SW480 (cell line): Measurements from ENCODE around the gene NT5DC3.
A peak's percentile ranks its signal among the peaks of the same experiment; 100 is the strongest.

Experiments used
- DNase-seq: peaks from one replicate; pipeline ENCODE4 v3.0.0-alpha.2; 2016; ENCODE audit warnings: low spot score

Gene NT5DC3

DNA sequence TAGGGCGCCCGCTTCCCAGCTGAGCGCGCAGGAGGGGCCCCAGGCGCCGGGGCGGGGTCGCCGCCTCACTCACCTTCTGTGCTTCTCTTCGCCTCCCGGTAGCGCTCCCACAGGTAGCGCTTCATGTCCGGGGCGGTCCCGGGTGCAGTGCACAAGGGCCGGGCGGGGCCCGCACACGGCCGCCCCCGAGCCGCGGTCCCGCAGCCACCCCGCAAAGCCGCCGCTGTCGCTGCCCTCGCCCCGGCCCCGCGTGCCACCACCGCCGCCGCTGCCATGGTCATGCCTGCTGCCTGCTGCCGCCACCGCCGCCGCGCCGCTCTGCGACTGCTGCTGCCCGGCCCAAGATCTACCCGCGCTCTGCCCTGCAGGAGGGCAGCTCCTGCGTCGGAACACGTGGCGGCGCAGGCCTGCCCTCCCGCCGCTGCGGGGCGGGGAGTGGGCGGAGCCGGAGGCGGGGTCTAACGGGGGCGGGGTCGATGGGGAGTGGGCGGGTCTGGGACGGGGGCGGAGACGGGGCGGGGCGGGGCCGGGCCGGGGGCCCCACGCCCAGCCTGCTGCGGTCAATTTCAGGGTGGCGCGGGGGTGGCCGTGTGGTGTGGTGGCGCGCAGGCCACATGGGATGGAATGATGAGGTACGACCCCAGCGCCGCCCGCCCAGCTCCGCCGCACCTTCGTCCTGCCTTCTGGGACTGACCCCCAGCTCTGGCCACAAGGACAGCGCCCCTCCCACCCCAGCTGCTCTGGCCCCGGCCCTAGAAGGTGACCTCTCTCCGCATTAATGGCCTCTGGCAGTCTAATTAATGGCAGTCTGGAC lies at the start of gene NT5DC3:
NT5DC3 (minus strand) TSS at position 359 of the 814 bp plus-strand sequence; CDS start at position 281, 78 bp downstream.
- peak; percentile 89 for DNase-seq

DNA sequence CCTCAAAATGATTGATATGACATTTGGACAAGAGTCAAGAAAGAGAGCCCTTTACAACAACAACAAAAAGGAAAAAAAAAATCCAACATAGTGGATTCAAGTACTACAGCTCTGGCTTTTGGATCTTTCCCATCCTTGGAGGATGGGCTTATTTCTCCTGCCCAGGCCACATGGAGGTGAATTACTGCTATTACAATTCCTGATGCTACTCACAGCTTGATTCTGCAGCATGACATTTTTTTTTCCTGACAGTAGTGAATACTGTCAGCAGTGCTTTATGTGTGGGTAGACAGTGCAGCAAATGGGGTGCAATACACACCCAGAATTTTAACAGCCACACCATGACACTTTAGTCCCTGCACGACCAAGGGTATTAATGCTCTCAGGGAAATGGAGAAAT lies 46.7 kb upstream of the NT5DC3 start:
- DNase-seq: no peak

DNA sequence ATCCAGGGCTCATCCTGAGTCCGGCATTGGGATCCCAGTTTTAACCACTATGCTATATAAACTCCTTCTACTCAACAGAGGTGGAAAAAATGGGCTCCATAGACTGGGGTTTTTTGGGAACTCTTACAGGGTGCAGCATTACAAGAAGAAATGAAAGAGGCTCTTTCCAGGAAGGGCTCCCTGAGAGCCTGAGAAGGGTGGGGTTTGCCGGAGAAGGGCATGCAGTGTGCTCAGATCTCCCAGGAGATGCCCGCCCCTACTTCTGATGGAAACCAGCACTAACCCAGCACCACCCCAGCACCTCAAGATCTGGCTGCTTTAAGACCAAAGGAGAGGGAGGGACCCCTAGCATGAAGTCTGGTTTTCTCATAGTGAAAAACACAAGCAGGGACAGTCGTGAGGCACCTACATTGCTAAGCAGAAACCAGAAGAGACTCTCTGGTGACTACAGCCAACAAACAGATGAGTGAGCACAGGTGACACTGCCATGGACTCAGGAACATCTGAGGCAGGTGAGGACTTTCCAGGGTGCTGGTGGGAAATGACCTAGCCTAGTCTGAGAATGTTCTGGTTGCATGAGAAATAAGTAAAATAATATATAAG lies 45.3 kb upstream of the NT5DC3 start:
- DNase-seq: no peak

DNA sequence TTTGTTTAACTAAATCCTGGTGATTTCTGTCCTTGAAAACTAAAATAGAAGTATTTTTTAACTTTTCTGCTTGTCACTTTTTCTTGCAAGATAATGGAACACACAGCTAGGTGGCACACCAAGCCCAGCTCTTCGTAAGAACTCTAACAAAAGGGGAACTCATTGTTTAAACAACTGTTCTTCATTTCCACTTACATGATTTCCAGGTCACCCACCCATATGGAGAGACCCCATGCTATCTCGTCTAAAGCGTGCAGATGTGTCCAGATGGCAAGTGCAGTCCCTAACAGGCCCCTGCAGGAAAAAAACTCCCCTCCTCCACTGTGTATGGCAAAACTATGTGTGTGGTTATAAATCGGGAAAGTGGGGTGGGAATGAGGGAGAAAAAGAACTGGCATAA lies 43.3 kb upstream of the NT5DC3 start:
- DNase-seq: no peak

DNA sequence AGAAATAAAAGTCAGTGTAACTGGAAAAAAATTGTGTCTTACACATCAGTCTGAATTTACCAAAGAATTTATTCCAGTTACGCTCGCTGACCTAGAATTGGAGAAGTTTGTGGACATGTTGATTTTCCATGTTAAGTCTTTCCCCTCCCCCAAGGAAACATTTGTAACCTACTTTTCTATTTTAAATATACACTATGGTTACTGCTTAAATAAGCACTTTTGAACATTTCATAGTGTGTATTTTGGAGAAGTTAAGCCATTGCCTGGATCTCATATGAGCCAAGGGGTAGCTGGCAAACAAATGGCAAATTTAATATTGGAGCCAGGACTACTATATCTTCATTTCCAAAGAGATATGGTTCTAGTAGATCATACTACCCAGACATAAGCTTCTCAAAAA lies 42.9 kb upstream of the NT5DC3 start:
- no peak for DNase-seq

DNA sequence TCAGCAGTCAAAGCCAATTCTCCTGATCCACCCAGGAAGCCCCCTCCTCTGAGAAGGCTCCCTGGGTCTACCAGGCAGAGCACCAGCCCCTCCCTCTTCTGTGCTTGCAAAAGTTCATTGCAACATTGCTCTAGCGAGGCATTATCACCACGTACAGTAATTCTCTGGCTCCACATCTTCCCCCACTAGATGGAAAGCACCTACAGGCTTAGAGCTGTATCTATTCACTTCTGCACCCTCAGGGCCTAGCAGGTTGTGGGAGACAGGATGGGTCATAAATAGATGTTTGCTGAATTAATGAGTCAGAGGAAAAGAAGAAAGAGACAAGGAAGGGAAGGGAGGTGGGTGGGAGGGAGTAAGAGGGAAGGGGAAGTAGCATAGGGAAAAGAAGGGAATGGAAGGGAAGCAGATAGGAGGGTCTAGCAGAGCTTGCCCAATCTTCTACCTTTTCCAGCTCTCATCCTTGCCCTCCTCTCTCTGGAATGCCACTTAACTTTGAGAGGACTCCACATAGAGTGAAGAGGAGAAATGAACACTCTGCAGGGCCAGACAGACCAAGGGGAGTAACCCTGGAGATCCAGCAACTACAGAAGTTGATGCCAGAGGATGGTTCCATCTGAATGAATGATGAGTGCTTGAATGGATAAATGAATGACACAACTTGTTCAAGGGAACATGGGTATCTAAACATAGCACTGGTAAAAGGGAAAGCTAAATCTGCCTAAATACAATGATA lies 42.0 kb upstream of the NT5DC3 start:
- no peak for DNase-seq

DNA sequence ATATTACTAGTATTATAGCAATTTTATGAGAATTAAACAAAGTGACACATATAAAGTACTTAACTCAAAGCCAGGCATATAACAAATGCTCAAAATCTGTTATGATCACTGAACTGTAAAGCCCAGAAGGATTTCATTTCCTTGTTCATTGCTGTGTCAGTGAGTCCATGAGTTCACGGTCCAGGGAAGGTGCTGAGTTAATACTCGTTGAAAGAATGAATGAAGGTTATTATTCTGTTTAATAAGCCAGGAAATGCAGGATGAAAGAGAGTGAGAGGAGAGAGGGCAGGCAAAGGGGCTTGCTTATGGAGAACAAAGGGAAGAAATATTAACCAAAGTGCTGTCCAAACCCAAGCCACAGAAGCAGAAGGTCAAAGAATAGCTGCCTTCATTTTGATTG lies 40.2 kb upstream of the NT5DC3 start:
- DNase-seq: no peak

DNA sequence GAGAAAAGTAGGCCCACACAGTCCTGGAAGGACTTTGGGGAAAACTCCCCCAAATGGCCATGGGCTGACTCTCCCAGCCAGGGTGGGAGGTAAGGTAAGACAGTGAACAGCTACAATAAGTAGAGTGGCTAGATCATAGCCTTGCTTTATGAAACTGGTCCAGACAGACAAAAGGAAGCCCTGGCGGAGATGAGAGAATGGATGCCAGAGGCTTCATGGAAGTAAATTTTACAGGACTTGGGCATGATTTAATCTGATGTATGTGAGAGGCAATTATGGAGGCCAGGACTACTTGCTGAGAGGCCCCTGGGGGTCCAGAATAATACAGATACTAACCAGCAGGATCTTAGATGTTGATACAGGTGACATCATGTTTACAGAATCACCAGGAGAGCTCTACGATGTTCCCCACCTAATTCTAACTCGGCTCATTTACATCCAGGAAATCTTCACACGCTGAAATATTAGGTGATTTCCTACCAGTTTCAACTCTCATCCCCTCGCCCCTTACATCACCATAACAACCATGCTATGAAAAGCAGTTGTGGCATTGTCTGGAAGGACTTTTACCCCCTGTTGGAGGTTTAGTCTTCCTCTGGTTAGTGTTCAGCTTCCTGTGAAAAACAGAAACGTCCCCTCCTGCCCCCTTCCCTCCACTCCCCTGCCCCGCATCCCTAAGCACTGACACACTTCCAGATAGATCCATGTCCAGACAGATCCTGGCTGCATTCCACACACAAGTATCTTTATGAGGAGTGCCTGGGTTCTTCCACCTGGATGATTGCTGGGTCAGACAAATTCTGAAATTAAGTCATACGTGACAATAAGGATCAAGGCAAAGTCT lies 39.5 kb upstream of the NT5DC3 start:
- DNase-seq: no peak

DNA sequence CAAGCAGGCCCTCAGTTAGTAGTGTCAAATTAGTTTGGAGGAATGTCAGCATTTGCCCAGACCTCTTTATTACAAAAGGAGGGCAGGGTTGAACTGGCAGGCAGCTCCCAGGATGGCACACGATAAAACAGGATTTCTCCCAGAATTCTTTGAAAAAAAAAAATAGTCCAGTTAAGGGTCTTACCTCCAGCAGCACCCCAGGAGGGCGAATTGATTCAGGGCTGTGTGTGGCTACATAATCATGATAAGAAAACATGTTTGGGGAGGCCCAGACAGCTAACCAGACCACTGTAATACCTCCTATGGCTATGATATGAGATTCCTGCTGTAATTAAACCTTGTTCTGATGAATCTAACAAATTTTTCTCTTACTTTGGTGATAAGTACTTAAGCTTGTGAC lies 38.8 kb upstream of the NT5DC3 start:
- no peak for DNase-seq

DNA sequence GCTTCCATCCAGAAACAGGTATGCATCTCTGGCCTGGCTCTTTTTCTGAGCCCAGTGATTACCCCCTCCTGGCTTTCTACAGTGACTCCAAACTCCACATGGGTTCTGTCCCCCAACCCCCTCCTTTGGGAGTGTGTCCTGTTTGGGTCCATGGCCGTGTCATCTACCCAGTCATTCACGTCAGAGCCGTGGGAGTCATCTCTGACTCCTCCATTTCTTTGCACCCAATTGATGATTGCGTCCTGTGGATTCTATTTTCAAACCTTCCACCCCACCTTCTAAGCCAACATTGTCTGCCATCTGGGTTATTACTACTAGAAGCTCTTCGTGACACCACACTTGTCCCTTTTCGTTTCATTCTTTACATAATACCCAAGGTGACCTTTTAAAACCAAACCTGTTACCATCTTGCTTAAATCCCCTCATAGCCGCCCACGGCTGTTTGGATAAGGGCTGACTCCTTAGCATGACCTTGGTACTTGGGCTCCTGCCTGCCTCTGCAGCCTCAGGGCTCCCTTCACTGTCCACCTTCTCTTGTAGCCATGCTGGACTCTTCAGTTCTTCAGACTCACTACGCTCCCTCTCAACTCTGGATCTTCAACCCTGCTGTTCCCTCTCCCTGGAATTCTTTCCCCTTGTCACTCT lies 38.1 kb upstream of the NT5DC3 start:
- DNase-seq: no peak

DNA sequence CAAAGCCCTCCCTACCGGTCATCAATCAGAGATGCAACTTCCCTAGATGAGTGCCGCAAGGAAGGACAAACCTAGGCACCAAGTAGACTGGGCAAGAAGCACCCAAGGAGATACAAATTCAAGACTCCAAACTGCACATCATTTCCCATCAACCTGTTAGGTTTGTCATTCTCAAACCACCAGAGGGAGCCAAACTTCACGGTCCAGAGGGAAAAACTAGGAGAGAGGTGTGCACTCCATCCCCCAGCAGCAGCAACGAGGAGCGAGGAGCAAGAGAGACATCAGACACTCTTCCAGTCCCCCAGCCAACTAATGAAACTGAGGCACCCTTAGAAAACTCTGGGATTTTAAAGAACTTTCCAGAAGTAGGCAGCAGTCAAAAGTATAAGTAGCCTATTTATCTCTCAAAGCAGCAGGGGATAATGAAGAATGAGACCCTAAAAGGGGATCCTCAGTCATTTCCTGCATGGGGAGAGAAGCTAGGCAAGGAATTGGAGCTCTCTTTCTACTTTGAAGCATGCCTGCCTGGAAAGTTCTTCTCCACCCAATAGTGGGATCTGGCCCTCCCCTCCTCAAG lies 37.0 kb upstream of the NT5DC3 start:
- peak; percentile 71 for DNase-seq

DNA sequence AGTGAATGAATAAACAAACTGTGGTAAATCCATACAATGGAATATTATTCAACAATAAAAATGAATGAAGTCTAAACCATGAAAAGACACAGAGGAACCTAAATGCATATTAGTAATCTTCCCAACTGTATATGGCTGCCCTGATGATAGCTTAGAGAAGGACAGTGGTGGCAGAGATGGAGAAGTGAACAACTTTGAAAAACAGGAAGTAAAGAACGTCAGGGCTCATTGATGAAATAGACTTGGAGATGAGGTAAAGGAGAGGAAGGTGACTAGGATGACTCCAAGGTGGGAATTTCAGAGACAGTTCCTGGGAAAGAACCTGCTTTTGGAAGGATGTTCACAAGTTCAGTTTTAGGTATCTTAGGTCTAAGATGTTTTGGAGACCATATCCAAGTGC lies 36.3 kb upstream of the NT5DC3 start:
- DNase-seq: no peak

DNA sequence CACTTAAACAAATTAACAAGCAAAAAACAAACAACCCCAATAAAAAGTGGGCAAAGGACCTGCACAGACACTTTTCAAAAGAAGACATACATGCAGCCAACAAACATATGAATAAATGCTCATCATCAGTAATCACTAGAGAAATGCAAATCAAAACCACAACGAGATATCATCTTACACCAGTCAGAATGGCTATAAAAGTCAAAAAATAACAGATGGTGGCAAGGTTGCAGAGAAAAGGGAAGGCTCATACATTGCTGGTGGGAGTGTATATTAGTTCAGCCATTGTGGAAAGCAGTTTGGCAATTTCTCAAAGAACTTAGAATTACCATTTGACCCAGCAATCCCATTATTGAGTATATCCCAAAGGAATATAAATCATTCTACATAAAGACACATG lies 34.6 kb upstream of the NT5DC3 start:
- DNase-seq: no peak

DNA sequence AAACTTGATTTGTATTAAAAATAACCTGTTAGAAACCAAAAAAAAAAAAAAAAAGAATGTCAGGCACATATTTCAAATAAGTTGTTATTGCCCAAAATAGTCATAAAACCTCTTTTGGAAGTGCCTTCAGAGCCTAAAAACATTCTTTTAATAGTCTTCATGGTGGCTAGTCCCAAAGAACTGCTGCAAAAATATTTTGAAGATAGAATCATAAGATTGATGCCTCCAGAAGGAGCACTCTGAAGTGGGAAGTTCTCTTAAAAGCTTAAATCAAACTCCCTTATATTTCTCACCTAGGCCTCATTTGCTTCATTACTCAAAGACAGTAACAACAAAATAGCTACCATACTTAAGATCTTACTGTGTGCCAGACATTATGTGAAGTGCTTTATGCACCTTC lies 27.2 kb upstream of the NT5DC3 start:
- no peak for DNase-seq

DNA sequence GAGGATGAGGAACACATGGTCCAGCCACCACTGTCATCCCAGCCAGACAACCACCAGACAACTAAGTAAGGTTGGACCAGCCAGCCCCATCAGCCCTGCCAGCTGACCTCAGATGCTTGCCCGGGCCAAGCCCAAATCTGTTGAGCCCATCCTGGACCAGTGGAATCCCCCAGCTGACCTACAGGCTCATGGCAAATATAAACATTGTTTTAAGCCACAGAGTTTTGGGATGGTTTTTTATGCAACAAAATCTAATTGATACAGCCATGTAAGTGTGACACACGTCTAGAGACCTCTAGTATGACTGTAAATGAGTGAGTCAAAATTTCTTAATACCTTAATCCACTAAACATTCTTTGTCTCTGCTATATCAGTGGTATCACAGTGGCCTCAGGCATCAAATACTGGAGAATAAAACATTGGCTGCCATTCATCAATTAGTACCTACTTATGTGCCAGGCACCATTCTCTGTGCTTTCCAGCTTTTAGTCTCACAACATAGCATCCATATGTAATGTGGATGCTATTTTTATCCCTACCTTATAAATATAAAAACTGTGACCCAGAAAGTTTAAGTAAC lies 24.2 kb upstream of the NT5DC3 start:
- DNase-seq: no peak

DNA sequence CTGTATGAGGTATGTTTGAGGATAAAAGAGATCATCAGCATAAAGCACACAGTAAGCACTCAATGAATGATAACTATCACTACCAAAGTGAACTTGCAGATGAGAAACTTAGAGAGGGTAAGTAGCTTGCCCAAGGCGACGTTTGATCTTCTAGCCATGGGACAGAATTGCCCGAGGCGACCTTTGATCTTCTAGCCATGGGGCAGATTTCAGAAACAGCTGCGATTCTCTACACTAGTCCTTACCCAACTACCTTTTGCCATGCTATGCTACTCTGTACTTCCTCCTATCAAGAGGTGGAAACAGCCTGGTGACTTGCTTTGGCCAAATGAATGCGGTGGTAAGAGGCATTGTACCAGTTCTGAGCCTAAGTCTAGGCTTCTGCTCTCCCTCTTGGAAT lies 23.7 kb upstream of the NT5DC3 start:
- DNase-seq: no peak

DNA sequence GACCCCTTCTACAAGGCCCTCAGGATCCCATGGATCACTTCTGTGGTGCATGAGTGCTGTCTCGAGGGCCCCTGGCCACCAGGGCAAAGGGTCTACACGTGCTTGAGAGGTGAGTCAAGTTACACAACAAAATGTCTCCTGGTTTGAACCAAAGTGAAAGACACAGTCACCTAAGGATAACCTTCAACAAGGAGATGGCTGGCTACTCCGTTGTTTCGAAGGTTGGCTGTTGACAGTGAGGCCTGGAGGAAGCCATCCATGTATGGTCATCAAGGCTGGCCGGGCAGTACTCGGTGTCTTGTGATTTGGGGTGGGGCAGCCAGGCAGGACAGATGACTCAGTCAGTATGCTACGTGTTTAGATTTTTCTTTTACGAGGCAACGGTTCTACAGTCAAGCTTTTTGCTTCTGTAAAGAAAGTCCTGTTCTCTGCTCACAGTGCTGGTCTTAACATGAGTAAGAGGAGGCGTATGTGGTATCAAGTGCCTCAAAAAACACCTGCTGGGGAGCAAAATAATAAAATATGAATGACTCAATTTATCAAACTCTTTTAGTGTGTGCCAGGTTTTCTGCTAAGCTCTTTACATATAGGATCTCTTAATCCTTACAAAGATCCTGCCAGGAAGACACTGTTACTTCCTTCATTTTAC lies 18.0 kb upstream of the NT5DC3 start:
- peak; percentile 89 for DNase-seq

DNA sequence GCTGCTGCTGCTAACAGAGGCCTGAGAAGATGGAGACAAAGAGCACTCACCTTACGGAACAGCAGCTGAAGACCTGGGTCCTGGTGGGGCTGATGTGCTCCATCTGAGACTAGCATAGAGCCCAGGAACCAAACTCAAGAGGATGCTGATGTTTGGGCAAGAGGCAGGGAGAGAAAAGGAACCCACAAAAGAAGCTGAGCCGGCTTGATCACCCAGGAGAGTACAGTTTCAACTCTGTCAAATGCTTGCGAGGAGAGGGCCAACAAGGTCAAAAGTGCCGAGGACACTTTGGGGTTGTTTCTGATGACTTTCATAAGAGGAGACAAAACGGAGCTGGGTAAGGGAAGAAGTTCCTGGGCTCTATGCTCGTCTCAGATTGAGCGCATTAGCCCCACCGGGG lies 17.3 kb upstream of the NT5DC3 start:
- DNase-seq: no peak

DNA sequence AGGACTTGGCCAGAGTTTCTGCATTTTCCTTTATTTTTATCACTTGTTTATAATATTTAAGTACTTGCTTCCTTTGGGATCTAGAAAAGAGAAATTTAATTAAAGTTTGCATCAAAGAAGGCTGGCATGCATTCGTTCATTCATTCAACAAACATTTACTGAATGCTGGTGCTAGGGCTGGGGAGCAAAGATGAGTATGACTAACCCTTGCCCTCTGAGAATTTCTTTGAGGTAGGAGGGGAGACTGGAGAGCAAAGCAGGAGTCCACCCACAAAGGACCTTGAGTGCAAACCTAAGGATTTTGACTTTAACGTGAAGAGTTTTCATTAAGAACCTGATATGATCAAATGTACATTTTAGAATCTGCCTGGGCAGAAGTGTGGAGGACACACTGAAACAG lies 16.1 kb upstream of the NT5DC3 start:
- DNase-seq: no peak

DNA sequence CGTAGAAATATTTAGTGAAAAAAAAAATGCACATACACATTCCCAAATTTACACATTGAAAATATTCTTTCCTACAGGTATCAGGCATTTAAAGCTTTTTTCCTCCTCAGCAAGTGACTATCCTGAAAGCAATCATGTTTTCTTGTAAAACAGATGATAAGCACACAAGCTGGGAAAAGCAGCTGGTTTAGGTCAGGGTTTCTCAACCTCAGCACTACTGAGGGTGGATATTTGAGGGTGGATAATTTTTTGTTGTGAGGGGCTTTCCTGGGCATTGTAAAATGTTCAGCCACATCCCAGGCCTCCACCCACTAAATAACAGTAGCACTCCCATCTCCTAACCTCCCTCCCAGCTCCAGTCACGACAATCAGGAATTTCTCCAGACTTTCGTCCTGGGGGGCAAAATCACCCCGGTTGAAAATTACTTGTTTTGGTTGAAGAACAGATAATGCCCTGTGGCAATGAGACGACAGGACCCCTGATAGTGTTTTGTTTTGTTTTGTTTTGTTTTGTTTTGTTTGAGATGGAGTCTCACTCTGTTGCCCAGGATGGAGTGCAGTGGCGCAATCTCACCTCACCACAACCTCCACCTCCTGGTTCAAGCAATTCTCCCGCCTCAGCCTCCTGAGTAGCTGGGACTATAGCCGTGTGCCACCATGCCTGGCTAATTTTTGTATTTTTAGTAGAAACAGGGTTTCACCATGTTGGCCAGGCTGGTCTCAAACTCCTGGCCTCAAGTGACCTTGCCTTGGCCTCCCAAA lies 15.0 kb upstream of the NT5DC3 start:
- DNase-seq: no peak
